Large intestine (tissue), 3 donors: ENCODE data around the gene BRSK2. TPM values are rescaled to one million over a fixed set of nuclear protein-coding genes. Genes with fewer than 3 reads are reported as not detected.

Experiments
- DNase-seq, 2 donors: peaks; one replicate each; pipeline versions ENCODE4 v3.0.0 to v3.0.0-alpha.2; 2013
- H3K27ac ChIP-seq: one replicate; pipeline ENCODE4 v1.5.1; 2013; ENCODE audit warnings: low read length
- H3K27me3 ChIP-seq: 2 replicates; pipeline ENCODE4 v1.6.1; 2013; ENCODE audit warnings: low read length; ENCODE audit not compliant: control insufficient read depth, insufficient read depth
- H3K36me3 ChIP-seq: 2 replicates; pipeline ENCODE4 v1.6.1; 2013; ENCODE audit warnings: low read length; ENCODE audit not compliant: control insufficient read depth, insufficient read depth
- H3K4me1 ChIP-seq: one replicate; pipeline ENCODE4 v1.6.1; 2013; ENCODE audit warnings: low read length; ENCODE audit not compliant: control insufficient read depth, insufficient read depth
- H3K4me3 ChIP-seq: one replicate; pipeline ENCODE4 v1.5.1; 2013; ENCODE audit warnings: low read length
- H3K9me3 ChIP-seq: one replicate; pipeline ENCODE4 v1.6.1; 2013; ENCODE audit warnings: mild to moderate bottlenecking, low read depth, low read length, moderate library complexity; ENCODE audit not compliant: control insufficient read depth
- WGBS: methylation state at CpG from one replicate; pipeline ENCODE4 v1.1.5; 2013; ENCODE audit warnings: low lambda C conversion rate; ENCODE audit not compliant: insufficient coverage; 5-methylcytosine and 5-hydroxymethylcytosine counted together
- polyA plus RNA-seq: library from polyadenylated mRNA; unstranded; fragments of 120-200 nt; gene quantifications from one replicate; pipeline ENCODE4 v1.2.1, GENCODE V29; 2013

The BRSK2 gene
- polyA plus RNA-seq, 1 donor: 14.7 TPM

GRCh38 chr11:1478544-1478943 lies 88.8 kb downstream of the BRSK2 start:
- no peaks in the 10 kb centered on the region for H3K4me1 ChIP-seq
- no peak for DNase-seq

GRCh38 chr11:1479006-1479677 lies 89.4 kb downstream of the BRSK2 start:
- Histone ChIP-seq H3K4me3 (no peak overlapping the region), H3K27me3 (no peaks in the 10 kb centered on the region), H3K36me3 (peaks cover 48% of the 10 kb centered on the region), H3K9me3 (peaks cover 3% of the 10 kb centered on the region), H3K4me1 (no peaks in the 10 kb centered on the region), H3K27ac (no peak overlapping the region)
- WGBS: no CpG with 5 or more reads among the region's 9 CpGs
- DNase-seq: no peak

More at GRCh38 chr11:1478544-1478943, 88.8 kb downstream of the BRSK2 start:
- Histone ChIP-seq H3K36me3 (peaks cover 53% of the 10 kb centered on the region), H3K27ac (no peak overlapping the region), H3K27me3 (no peaks in the 10 kb centered on the region), H3K4me3 (no peak overlapping the region), H3K9me3 (peaks cover 3% of the 10 kb centered on the region)
- no CpG with 5 or more reads among the region's 9 CpGs for WGBS

GRCh38 chr11:1479678-1480118 lies 90.0 kb downstream of the BRSK2 start:
- Histone ChIP-seq H3K36me3 (peaks cover 43% of the 10 kb centered on the region), H3K4me1 (no peaks in the 10 kb centered on the region), H3K27ac (no peak overlapping the region), H3K9me3 (peaks cover 3% of the 10 kb centered on the region), H3K27me3 (no peaks in the 10 kb centered on the region), H3K4me3 (no peak overlapping the region)
- no peak for DNase-seq
- no CpG with 5 or more reads among the region's 12 CpGs for WGBS

GRCh38 chr11:1480191-1480554 lies 90.4 kb downstream of the BRSK2 start:
- no CpG with 5 or more reads among the region's 13 CpGs for WGBS
- DNase-seq: no peak
- H3K4me1 ChIP-seq: no peaks in the 10 kb centered on the region
- no peaks in the 10 kb centered on the region for H3K27me3 ChIP-seq
- H3K4me3 ChIP-seq: no peak overlapping the region
- peaks cover 3% of the 10 kb centered on the region for H3K9me3 ChIP-seq
- peaks cover 41% of the 10 kb centered on the region for H3K36me3 ChIP-seq
- H3K27ac ChIP-seq: no peak overlapping the region

- peaks cover 3% of the 10 kb centered on the region for H3K9me3 ChIP-seq
- H3K27me3 ChIP-seq: no peaks in the 10 kb centered on the region
- no CpG with 5 or more reads among the region's 36 CpGs for WGBS
- H3K4me1 ChIP-seq: no peaks in the 10 kb centered on the region
- peak overlapping the region; percentile 60 for H3K27ac ChIP-seq
- DNase-seq: no peak
- peaks cover 36% of the 10 kb centered on the region for H3K36me3 ChIP-seq
- no peak overlapping the region for H3K4me3 ChIP-seq
These were observed 91.1 kb downstream of the BRSK2 start for GRCh38 chr11:1480555-1481482.

GRCh38 chr11:1481483-1481825 lies 91.7 kb downstream of the BRSK2 start:
- Histone ChIP-seq H3K4me1 (peaks cover 2% of the 10 kb centered on the region), H3K27ac (peak overlapping the region; percentile 60), H3K9me3 (peaks cover 5% of the 10 kb centered on the region), H3K36me3 (peaks cover 32% of the 10 kb centered on the region), H3K27me3 (no peaks in the 10 kb centered on the region), H3K4me3 (no peak overlapping the region)
- DNase-seq: no peak
- no CpG with 5 or more reads among the region's 2 CpGs for WGBS

- DNase-seq: no peak
- H3K27me3 ChIP-seq: no peaks in the 10 kb centered on the region
- WGBS: no CpG with 5 or more reads among the region's 16 CpGs
- peaks cover 30% of the 10 kb centered on the region for H3K36me3 ChIP-seq
- peaks cover 3% of the 10 kb centered on the region for H3K4me1 ChIP-seq
- peaks cover 5% of the 10 kb centered on the region for H3K9me3 ChIP-seq
- H3K4me3 ChIP-seq: no peak overlapping the region
- peak overlapping the region; percentile 38 for H3K27ac ChIP-seq
These were observed 92.2 kb downstream of the BRSK2 start for GRCh38 chr11:1481861-1482441.

GRCh38 chr11:1482581-1483444 lies 93.1 kb downstream of the BRSK2 start:
- WGBS: no CpG with 5 or more reads among the region's 32 CpGs
- Histone ChIP-seq H3K4me1 (peaks cover 11% of the 10 kb centered on the region), H3K27ac (no peak overlapping the region)

GRCh38 chr11:1483445-1483961 lies 93.8 kb downstream of the BRSK2 start:
- no peak overlapping the region for H3K4me3 ChIP-seq
- DNase-seq: no peak

More at GRCh38 chr11:1482581-1483444, 93.1 kb downstream of the BRSK2 start:
- Histone ChIP-seq H3K27me3 (no peaks in the 10 kb centered on the region), H3K9me3 (peaks cover 5% of the 10 kb centered on the region), H3K4me3 (no peak overlapping the region), H3K36me3 (peaks cover 25% of the 10 kb centered on the region)
- DNase-seq: no peak

More at GRCh38 chr11:1483445-1483961, 93.8 kb downstream of the BRSK2 start:
- no CpG with 5 or more reads among the region's 6 CpGs for WGBS
- Histone ChIP-seq H3K27me3 (no peaks in the 10 kb centered on the region), H3K4me1 (peaks cover 17% of the 10 kb centered on the region), H3K9me3 (peaks cover 5% of the 10 kb centered on the region), H3K27ac (no peak overlapping the region), H3K36me3 (peaks cover 20% of the 10 kb centered on the region)
